HG03575 (cell line): Measurements from ENCODE around the gene PRDM16.

Experiments used
- ATAC-seq: cut with Tn5 transposase; IDR thresholded peaks from one replicate; pipeline ENCODE4 v1.9.1; 2021; ENCODE audit not compliant: unreplicated experiment, insufficient number of reproducible peaks, low FRiP score; ENCODE audit errors: extremely low read depth

The PRDM16 gene

GRCh38 chr1:3093898-3094626 lies 25.1 kb downstream of the PRDM16 start:
- ATAC-seq = no peak

- ATAC-seq = no peak
These were observed 26.1 kb downstream of the PRDM16 start for GRCh38 chr1:3094863-3095780.

- ATAC-seq = no peak
These were observed 27.3 kb downstream of the PRDM16 start for GRCh38 chr1:3096345-3096744.

- no peak for ATAC-seq
These were observed 28.2 kb downstream of the PRDM16 start for GRCh38 chr1:3097231-3097630.

- ATAC-seq = no peak
These were observed 28.9 kb downstream of the PRDM16 start for GRCh38 chr1:3097861-3098260.

GRCh38 chr1:3099861-3100260 lies 30.9 kb downstream of the PRDM16 start:
- ATAC-seq = no peak

GRCh38 chr1:3101124-3101939 lies 32.3 kb downstream of the PRDM16 start:
- ATAC-seq = no peak

GRCh38 chr1:3102641-3103040 lies 33.6 kb downstream of the PRDM16 start:
- no peak for ATAC-seq

- no peak for ATAC-seq
These were observed 35.1 kb downstream of the PRDM16 start for GRCh38 chr1:3103967-3104677.

GRCh38 chr1:3105167-3105863 lies 36.3 kb downstream of the PRDM16 start:
- ATAC-seq = no peak

GRCh38 chr1:3106216-3106615 lies 37.2 kb downstream of the PRDM16 start:
- no peak for ATAC-seq

GRCh38 chr1:3107201-3107600 lies 38.2 kb downstream of the PRDM16 start:
- ATAC-seq = no peak

- no peak for ATAC-seq
These were observed 40.4 kb downstream of the PRDM16 start for GRCh38 chr1:3109355-3109754.

GRCh38 chr1:3111348-3112021 lies 42.5 kb downstream of the PRDM16 start:
- ATAC-seq = no peak

GRCh38 chr1:3112526-3112925 lies 43.5 kb downstream of the PRDM16 start:
- no peak for ATAC-seq

- ATAC-seq = no peak
These were observed 44.2 kb downstream of the PRDM16 start for GRCh38 chr1:3113047-3113740.

GRCh38 chr1:3113741-3114056 lies 44.7 kb downstream of the PRDM16 start:
- no peak for ATAC-seq
